ENCODE data around the gene CAPN2. TPM values are rescaled to one million over a fixed set of nuclear protein-coding genes. Genes with fewer than 3 reads are reported as not detected.

CAPN2 gene
- total RNA-seq, 4 donors from 2014 or later, result 33.6 to 87.6 (median 44.0) TPM

GRCh38 chr1:223819730-223820514, 107.6 kb downstream of the CAPN2 start:
- Histone ChIP-seq H3K27ac (no peak overlapping the region), H3K36me3 (peaks cover 2% of the 10 kb centered on the region), H3K4me3 (no peak overlapping the region), H3K27me3 (no peaks in the 10 kb centered on the region), H3K4me1 (no peaks in the 10 kb centered on the region), H3K9me3 (no peaks in the 10 kb centered on the region)
- TF ChIP-seq CTCF (IDR thresholded peaks at IDR 0.05) (no peak), POLR2AphosphoS5 (IDR thresholded peaks at IDR 0.05) (no peak), EP300 (IDR thresholded peaks at IDR 0.05) (no peak), POLR2A (IDR thresholded peaks at IDR 0.05) (no peak)
- DNase-seq (ENCODE audit: low spot score in 2 of 2), result no peak
- 68% methylated on average over 4 of the region's 4 CpGs for WGBS

GRCh38 chr1:223820515-223820858, 108.1 kb downstream of the CAPN2 start:
- no peaks in the 10 kb centered on the region for H3K9me3 ChIP-seq
- no peak overlapping the region for H3K27ac ChIP-seq
- DNase-seq (ENCODE audit: low spot score in 2 of 2), result no peak
- no peaks in the 10 kb centered on the region for H3K4me1 ChIP-seq
- H3K4me3 ChIP-seq, result no peak overlapping the region
- H3K36me3 ChIP-seq, result peaks cover 1% of the 10 kb centered on the region
- TF ChIP-seq POLR2A (IDR thresholded peaks at IDR 0.05), result no peak
- no peak for TF ChIP-seq CTCF (IDR thresholded peaks at IDR 0.05)
- TF ChIP-seq EP300 (IDR thresholded peaks at IDR 0.05), result no peak
- TF ChIP-seq POLR2AphosphoS5 (IDR thresholded peaks at IDR 0.05), result no peak
- H3K27me3 ChIP-seq, result no peaks in the 10 kb centered on the region
- WGBS, result 58% methylated on average over 2 of the region's 2 CpGs

- no peak for DNase-seq (ENCODE audit: low spot score in 2 of 2)
- Histone ChIP-seq H3K4me3 (no peak overlapping the region), H3K27ac (no peak overlapping the region), H3K9me3 (no peaks in the 10 kb centered on the region), H3K36me3 (no peaks in the 10 kb centered on the region), H3K4me1 (no peaks in the 10 kb centered on the region), H3K27me3 (no peaks in the 10 kb centered on the region)
- 76% methylated on average over 11 of the region's 11 CpGs for WGBS
- TF ChIP-seq CTCF (IDR thresholded peaks at IDR 0.05), result no peak
- TF ChIP-seq EP300 (IDR thresholded peaks at IDR 0.05), result no peak
- no peak for TF ChIP-seq POLR2AphosphoS5 (IDR thresholded peaks at IDR 0.05)
- TF ChIP-seq POLR2A (IDR thresholded peaks at IDR 0.05), result no peak
These were observed 108.6 kb downstream of the CAPN2 start for GRCh38 chr1:223820971-223821370.

GRCh38 chr1:223824287-223824686, 111.9 kb downstream of the CAPN2 start:
- no peak for DNase-seq (ENCODE audit: low spot score in 2 of 2)
- Histone ChIP-seq H3K27ac (no peak overlapping the region), H3K4me1 (peaks cover 15% of the 10 kb centered on the region), H3K9me3 (no peaks in the 10 kb centered on the region), H3K4me3 (no peak overlapping the region), H3K36me3 (no peaks in the 10 kb centered on the region), H3K27me3 (no peaks in the 10 kb centered on the region)
- WGBS, result 93% methylated on average over 9 of the region's 9 CpGs
- TF ChIP-seq POLR2AphosphoS5 (IDR thresholded peaks at IDR 0.05) (no peak), EP300 (IDR thresholded peaks at IDR 0.05) (no peak), POLR2A (IDR thresholded peaks at IDR 0.05) (no peak), CTCF (IDR thresholded peaks at IDR 0.05) (no peak)

GRCh38 chr1:223824712-223825111, 112.4 kb downstream of the CAPN2 start:
- Histone ChIP-seq H3K4me1 (peaks cover 15% of the 10 kb centered on the region), H3K36me3 (no peaks in the 10 kb centered on the region), H3K27ac (no peak overlapping the region), H3K4me3 (no peak overlapping the region), H3K27me3 (no peaks in the 10 kb centered on the region), H3K9me3 (no peaks in the 10 kb centered on the region)
- TF ChIP-seq POLR2A (IDR thresholded peaks at IDR 0.05), result no peak
- TF ChIP-seq POLR2AphosphoS5 (IDR thresholded peaks at IDR 0.05), result no peak
- no peak for TF ChIP-seq EP300 (IDR thresholded peaks at IDR 0.05)
- no peak for TF ChIP-seq CTCF (IDR thresholded peaks at IDR 0.05)
- no peak for DNase-seq (ENCODE audit: low spot score in 2 of 2)
- WGBS, result 77% methylated on average over 4 of the region's 4 CpGs

Other genes starting within 250 kb of the CAPN2 start
- gene CAPN8, start 46.8 kb upstream of the CAPN2 start, total RNA-seq, result 1 to 10 TPM; 1.5 to 3.9 (median 2.7) TPM
- gene TP53BP2, start 133.4 kb downstream of the CAPN2 start, total RNA-seq, result 10 to 100 TPM; 33.2 to 80.5 (median 55.8) TPM

Data from suprapubic skin (tissue), 4 donors.